Activated T-cell treated with anti-CD3 and anti-CD28 coated beads, Interleukin-2, amount 50 U/mL, for 48 hours (primary cell): Measurements from ENCODE around the gene COL3A1.

Source experiments
- DNase-seq, 2 experiments: peaks; one replicate each; pipeline ENCODE4 v3.0.0-alpha.2; 2020

Gene COL3A1

GRCh38 chr2:189018631-189019030, 44.5 kb downstream of the COL3A1 start:
- DNase-seq = no peak

DNA sequence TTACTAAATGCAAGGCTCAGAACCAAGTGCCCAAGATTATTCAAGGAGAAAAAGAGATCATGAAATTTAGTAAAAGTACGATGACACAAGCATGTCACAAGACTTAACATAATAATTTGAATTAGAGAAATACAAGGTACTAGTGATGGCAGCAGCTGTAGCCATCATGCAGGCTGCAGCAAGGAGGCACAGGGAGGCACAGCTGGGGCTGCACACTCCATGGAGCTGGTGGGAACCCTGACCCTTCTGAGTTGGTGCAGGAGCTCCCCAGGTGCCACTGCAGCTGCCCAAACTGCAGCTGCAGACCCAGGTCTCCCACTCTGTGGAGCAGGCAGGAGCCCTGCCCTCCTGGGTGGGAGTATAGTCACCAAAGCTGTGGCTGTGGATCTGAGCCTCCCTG, 46.0 kb downstream of the COL3A1 start:
- no peak for DNase-seq

GRCh38 chr2:189022053-189022481, 47.9 kb downstream of the COL3A1 start:
- DNase-seq = no peak

GRCh38 chr2:189022492-189022891, 48.3 kb downstream of the COL3A1 start:
- DNase-seq = no peak

- DNase-seq = no peak
These were observed 50.9 kb downstream of the COL3A1 start for GRCh38 chr2:189024901-189025618.

- DNase-seq = no peak
These were observed 63.3 kb downstream of the COL3A1 start for GRCh38 chr2:189037518-189037917.

GRCh38 chr2:189045836-189046235, 71.7 kb downstream of the COL3A1 start:
- no peak for DNase-seq

DNA sequence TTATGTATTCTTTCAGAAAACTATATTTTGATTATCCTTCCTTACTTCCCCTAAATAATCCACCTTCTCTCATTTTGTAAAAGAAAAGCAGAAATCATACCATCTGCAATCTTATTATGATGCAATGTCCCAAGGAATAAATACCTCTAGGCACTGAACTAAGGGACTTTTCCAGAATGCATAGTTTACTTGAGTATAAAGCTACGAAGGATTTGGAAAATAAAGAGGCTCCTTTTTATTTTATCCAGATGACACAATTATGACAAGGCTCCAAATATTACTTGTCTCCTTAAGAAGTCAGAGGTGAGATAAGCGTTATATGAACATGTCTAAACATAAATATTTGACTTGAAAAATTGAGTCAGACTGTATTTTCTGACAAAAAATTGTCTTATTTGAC, 72.1 kb downstream of the COL3A1 start:
- no peak for DNase-seq

GRCh38 chr2:189047171-189047888, 73.2 kb downstream of the COL3A1 start:
- no peak for DNase-seq

DNA sequence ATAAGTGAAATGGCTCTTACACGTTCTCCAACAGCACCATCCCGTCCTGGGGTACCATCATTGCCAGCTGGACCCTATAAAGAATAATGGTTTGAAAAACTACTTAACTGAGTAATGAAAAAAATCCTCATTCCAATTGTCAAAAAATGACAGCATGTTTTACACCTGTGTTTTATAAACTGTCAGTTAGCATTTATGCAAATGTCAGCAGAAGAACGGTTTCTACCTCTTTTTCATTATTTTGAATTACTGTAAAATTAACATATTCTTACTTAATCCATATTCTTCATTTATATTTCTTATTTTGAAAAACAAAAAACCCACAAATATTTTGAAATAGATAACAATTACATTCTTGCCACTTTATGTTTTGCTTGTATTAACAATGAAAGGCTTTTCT, 74.0 kb downstream of the COL3A1 start:
- no peak for DNase-seq

DNA sequence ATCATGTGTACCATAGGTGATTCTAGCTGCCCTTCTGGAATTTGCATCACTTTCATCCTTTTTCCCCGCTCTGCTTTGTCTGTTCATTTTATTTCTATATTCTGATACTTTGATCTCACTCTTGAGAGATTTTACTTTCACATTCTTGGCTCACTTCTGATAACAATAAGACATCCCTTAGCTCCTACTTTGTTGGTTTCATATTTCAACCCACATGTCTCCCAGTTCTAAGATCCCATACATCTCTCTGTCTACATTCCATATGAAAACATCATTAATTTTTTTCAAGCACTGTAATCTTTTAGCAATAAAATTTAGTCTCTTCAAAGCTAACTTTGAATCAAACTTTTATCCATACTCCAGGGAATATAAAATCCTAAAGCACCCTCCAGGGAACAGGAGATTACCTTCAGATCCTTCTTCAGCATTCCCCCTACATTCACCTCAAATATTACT, 75.6 kb downstream of the COL3A1 start:
- no peak for DNase-seq

GRCh38 chr2:189050165-189050712, 76.1 kb downstream of the COL3A1 start:
- DNase-seq = no peak

DNA sequence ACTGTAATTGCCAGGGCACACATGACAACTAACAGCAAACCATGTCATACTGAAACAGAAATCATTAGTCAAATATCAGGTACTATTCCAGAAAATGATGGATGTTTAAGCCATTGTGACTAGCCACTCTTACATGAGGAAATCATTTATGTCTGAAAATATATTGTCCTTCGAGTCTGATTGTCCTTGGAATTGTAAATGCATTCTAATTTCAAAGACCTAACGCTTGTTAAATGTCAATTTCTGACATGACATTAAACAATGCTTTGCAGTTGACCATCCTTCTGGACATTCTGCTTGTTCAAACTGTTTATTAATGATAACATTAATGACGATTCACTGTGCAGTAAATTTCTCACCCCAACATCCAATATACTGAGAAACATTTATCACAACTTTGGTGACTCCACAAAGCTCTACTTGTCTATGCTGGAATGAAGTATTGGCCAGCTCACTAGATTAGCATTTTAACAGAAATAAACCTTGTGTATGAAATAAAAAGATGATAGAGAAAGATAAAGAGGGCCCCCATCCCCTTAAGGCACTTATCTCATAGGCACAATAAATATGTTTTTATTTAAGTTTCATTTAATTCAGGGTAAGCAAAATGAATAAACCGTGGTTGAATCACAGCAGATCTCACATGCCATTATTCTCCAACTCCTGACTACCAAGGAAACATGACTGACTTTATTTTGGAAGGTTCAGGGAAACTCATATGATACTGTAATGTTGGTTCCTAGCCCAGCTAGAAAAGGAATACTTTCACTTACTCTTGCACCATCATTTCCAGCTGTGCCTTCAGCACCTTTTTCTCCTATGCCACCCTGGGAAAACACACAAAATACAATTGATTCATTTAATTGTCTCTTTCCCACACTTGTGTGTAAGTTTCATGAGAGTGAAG, 82.3 kb downstream of the COL3A1 start:
- no peak for DNase-seq

- DNase-seq = no peak
These were observed 83.1 kb downstream of the COL3A1 start for GRCh38 chr2:189057316-189057715.

DNA sequence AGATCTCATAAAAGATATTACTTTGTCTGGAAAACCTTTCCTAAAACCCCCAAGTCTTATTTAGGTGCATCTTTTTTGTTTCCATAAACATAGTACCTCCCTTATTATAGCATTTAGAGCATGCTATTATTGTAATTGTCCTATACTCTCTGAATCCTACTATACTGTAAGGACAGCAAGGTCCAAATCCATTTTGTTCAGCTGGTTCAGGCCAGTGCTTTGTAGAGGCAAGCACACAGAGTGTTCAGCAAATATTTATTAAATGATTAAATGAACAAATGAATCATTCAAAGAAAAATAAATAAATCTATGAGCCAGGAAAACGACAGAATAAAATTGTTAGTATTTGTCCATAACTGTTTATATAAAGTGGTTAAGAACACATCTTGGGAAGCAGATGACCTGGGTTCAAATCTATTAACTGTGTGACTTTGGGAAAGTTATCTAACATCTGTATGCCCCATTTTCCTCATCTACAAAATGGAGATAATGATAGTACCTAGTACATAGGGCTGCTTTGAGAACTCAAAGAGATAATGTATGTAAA, 86.0 kb downstream of the COL3A1 start:
- no peak for DNase-seq
